Umbilical cord (tissue), 2 donors: Measurements from ENCODE around the gene KCNJ6. TPM values are rescaled to one million over a fixed set of nuclear protein-coding genes. Genes with fewer than 3 reads are reported as not detected.
"Not testable (repeated sequence)": the region's sequence is repeated elsewhere in the genome, so short reads cannot be mapped to it uniquely, and the experiment has no call there.

Experiments
- DNase-seq: peaks from one replicate; pipeline ENCODE4 v3.0.0-alpha.2; 2015; ENCODE audit warnings: low spot score
- total RNA-seq: library from RNA; depleted of rRNA; stranded (reverse); fragments of >200 nt; gene quantifications from one replicate; pipeline ENCODE4 v1.2.3, GENCODE V29; 2014; ENCODE audit warnings: low replicate concordance; ENCODE audit not compliant: insufficient read depth

KCNJ6 gene
- total RNA-seq, 1 donor from 2014 or later: 1.4 TPM

GRCh38 chr21:37607081-37607480 lies 309.2 kb downstream of the KCNJ6 start:
- no peak for DNase-seq

- no peak for DNase-seq
These were observed 309.7 kb downstream of the KCNJ6 start for GRCh38 chr21:37606549-37606948.

- no peak for DNase-seq
These were observed 311.3 kb downstream of the KCNJ6 start for GRCh38 chr21:37605006-37605405.

GRCh38 chr21:37603129-37603528 lies 313.1 kb downstream of the KCNJ6 start:
- no peak for DNase-seq

GRCh38 chr21:37601915-37602314 lies 314.3 kb downstream of the KCNJ6 start:
- DNase-seq: no peak

GRCh38 chr21:37601027-37601426 lies 315.2 kb downstream of the KCNJ6 start:
- DNase-seq: no peak

GRCh38 chr21:37595944-37596343 lies 320.3 kb downstream of the KCNJ6 start:
- no peak for DNase-seq

- no peak for DNase-seq
These were observed 321.7 kb downstream of the KCNJ6 start for GRCh38 chr21:37594472-37594951.

GRCh38 chr21:37593740-37594471 lies 322.4 kb downstream of the KCNJ6 start:
- no peak for DNase-seq

GRCh38 chr21:37593015-37593414 lies 323.2 kb downstream of the KCNJ6 start:
- DNase-seq: no peak

GRCh38 chr21:37592496-37592895 lies 323.8 kb downstream of the KCNJ6 start:
- no peak for DNase-seq

- DNase-seq: not testable (repeated sequence)
These were observed 324.3 kb downstream of the KCNJ6 start for GRCh38 chr21:37591994-37592393.

GRCh38 chr21:37590836-37591235 lies 325.4 kb downstream of the KCNJ6 start:
- DNase-seq: not testable (repeated sequence)

- DNase-seq: not testable (repeated sequence)
These were observed 327.6 kb downstream of the KCNJ6 start for GRCh38 chr21:37588644-37589043.

- no peak for DNase-seq
These were observed 328.6 kb downstream of the KCNJ6 start for GRCh38 chr21:37587635-37588177.

- no peak for DNase-seq
These were observed 329.1 kb downstream of the KCNJ6 start for GRCh38 chr21:37587203-37587602.

GRCh38 chr21:37582590-37582989 lies 333.7 kb downstream of the KCNJ6 start:
- no peak for DNase-seq

- no peak for DNase-seq
These were observed 335.6 kb downstream of the KCNJ6 start for GRCh38 chr21:37580666-37581065.

- DNase-seq: no peak
These were observed 336.9 kb downstream of the KCNJ6 start for GRCh38 chr21:37579356-37579755.

- DNase-seq: no peak
These were observed 337.7 kb downstream of the KCNJ6 start for GRCh38 chr21:37578471-37579126.

- not testable (repeated sequence) for DNase-seq
These were observed 339.3 kb downstream of the KCNJ6 start for GRCh38 chr21:37576929-37577328.

GRCh38 chr21:37575580-37575979 lies 340.7 kb downstream of the KCNJ6 start:
- DNase-seq: no peak

GRCh38 chr21:37574751-37575150 lies 341.5 kb downstream of the KCNJ6 start:
- DNase-seq: no peak
